ENCODE results near the gene DEUP1.
"Not testable (repeated sequence)": the region's sequence is repeated elsewhere in the genome, so short reads cannot be mapped to it uniquely, and the experiment has no call there.

The DEUP1 gene, protein sequence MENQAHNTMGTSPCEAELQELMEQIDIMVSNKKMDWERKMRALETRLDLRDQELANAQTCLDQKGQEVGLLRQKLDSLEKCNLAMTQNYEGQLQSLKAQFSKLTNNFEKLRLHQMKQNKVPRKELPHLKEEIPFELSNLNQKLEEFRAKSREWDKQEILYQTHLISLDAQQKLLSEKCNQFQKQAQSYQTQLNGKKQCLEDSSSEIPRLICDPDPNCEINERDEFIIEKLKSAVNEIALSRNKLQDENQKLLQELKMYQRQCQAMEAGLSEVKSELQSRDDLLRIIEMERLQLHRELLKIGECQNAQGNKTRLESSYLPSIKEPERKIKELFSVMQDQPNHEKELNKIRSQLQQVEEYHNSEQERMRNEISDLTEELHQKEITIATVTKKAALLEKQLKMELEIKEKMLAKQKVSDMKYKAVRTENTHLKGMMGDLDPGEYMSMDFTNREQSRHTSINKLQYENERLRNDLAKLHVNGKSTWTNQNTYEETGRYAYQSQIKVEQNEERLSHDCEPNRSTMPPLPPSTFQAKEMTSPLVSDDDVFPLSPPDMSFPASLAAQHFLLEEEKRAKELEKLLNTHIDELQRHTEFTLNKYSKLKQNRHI

DNA sequence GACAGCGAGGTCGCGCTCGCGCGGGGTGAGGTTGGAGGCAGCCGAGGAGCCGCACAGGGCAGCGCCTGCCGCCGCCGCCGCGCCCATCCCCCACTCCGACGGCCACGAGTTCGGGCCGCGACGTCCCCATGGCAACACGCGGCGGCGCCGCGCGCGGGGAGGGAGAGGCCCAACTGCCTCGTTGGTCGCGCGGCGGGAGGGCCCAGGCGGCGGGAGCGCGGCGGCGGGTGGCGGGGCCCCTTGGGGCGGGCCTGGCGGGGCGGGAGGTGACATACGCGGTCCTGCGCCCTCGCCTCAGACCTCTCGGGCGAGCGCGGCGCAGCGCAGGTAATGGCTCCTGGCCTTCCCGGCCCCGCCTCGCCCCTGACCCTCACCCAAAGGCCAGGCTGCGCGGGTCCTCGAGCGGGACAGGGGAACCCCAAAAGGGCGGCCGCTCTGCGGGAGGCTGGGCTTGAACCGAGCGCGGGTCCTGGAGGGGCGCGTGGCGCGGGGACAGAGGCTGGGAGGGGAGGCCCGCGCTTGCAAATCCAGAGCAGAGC lies at the start of gene DEUP1:
DEUP1 (plus strand) TSS at position 297 of the 539 bp plus-strand sequence. CDS start 1,518 bp downstream, outside the sequence.
- FAIRE-seq, result no peak

DNA sequence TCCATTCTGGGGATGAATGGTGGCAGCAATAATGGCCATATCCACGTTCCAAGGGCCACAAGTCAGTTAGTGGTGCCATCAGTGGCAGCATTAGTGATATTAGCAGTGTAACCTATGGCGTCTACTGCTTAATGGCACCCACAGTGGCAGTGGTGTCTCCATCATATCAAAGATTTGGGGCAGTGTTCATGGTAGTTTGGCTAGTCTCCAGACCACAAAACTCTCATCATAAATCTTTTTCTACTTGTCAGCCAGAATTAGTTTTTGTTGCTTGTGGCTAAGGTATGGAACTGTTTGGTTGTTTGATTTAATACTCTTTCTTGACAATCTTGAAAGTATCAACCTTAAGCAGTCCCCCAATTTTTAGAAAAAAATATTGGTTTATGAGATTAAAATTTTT lies 45.1 kb upstream of the DEUP1 start:
- FAIRE-seq, result no peak

DNA sequence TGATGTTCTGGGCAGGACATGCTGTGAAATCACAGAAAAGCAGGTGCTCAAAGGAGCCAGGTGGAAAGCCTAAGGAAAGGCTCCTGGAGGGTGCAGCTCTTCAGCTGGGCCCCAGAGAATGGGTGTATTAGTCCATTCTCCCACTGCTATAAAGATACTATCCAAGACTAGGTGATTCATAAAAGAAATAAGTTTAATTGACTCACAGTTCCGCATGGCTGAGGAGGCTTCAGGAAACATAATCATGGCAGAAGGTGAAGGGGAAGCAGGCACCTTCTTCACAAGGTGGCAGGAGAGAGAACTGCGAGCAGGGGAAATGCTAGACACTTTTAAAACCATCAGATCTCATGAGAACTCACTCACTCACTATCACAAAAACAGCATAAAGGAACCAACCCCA lies 43.1 kb upstream of the DEUP1 start:
- FAIRE-seq, result no peak

DNA sequence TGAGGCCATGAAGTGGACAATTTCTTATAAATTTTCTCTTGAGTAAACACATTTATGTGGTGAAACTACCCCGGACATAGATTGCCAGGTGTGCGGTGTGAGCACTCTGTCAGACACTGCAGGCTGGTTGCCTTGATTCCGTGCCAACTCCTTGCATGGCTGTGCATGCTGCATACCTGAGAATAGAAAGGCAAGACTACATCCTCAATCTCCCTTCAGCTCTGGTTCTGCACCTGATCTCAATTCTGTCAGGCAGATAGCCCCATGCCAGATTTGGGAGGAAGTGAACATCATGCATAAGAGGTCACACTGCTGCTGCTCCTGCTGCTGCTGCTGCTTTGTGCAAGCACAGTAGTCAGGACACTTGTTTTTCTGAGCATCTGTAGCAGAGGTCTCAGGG lies 42.5 kb upstream of the DEUP1 start:
- FAIRE-seq, result no peak

DNA sequence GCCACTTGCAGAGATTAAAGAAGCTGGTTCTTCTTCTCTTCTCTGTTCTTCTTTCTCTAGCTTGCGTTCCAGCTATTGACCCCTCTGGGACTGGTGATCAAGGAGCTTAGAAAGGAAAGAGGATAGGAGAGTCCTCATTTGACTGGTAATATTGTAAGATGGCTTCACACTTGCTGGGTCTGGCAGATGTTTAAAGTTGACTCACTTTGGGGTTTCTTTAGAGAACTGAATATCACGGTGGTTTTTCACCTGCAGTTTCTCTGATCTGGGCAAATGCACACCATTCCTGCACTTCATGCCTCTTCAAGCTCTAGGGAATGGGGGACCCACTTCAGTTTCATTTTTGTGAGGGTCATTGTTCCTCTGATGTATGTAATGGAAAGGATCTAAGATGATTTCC lies 41.8 kb upstream of the DEUP1 start:
- no peak for FAIRE-seq

DNA sequence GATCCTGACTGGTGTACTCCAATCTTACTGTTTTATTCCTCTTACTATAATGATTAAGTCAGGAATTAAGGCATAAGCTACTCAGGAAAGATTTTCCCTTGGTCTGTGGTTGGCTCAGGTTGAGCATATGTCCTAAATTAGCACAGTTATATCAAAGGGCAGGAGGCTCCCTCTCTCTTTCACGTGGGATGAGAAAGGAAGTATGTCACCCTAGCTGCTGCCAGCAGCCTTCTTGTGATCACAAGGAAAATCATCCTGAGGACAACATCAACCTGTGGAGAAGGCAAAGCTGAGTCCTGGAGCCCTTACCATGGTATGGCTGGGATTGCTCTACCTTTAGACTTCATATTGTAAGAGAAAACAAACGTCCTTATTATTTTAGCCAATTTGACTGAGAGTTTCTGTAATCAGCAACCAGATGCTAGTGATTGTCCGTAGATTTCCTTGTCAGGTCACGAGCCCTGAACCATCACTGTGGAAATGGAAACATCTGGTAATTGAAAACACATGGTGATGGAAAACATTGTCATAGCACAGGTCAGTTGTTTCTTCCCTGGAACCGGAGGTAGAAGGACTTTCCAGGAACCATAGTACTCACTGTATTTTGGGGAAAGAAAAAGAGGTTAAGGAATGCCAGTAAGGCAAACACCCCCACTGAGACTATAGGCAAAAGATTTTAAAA lies 40.6 kb upstream of the DEUP1 start:
- no peak for FAIRE-seq

DNA sequence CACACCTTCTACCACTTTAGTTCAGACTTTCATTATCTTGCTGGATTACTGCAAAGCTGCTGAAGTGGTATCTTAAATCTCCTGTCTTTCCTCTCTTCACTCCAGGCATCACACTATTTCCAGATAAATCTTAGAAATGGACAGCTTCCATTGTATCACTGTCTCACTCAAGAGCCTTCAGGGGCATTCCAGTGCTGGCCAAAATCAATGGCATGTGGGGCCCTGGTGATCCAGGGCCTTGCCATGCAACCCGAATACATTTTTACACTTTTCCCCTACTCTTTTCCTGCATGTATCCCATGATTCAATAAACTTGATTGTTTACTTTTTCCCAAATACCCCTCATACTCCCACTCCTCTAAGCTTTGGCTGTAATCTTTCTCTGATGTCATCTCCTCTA lies 39.4 kb upstream of the DEUP1 start:
- no peak for FAIRE-seq

DNA sequence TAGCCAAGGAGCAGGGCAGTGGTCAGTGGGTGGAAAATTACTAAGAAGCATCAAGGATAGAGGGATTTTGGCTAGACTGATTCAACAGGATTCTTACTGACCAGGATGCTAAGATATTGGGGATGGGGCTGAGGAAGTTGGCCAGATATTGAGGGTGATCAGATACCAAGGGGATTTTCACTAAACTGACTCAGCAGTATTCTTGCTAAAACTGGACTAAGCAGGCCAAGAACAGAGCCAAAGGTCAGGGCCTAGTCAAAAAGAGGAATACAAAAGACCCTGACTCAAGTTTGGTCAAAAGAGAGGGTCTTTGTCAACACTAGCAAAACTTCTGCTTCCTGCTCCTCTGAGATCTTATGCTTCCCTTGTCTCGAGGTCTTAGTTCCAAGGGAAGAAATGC lies 38.6 kb upstream of the DEUP1 start:
- no peak for FAIRE-seq

DNA sequence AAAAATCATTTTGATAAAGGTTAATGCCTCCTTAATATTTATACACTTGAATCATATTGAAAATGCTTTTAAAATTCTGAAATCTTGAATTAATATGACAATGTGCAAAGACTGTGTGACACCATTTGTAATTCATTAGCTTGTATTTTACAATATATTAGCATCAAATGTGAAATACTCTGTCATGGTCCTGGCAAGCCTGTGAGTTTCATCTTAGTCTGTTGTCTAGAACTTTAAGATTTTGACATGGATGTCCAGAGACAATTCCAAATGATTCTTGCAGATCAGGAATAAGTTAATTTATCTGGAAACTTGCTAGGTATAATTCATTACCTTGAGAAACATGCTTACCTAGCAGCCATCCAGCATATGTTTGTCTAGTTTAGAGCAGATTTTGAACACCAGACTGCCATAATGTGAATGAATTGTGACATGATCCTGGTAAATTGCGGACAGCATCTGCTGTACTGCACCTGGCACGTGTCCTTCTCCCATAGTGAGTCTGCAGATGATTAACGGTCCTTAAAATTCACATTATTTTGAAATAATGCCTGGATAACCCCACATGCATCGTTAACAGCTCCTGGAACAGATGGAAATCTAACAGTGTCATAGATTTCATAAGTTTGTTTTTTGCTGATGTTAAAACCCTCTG lies 34.5 kb upstream of the DEUP1 start:
- no peak for FAIRE-seq

DNA sequence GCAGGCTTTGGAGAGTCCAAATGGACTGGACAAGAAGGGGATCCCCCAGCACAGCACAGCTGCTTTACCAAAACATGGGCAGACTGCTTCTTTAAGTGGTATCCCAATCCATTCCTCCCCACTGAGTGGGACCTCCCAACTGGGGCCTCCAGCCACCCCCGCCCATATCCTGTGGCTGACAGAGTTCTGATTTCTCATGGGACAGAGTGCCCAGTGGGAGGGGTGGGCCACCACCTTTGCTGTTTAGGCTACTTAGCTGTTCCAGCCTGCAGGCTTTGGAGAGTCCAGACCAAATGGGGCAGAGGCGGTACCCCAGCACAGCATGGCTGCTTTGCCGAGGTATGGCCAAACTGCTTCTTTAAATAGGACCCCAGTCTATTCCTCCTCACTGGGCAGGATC lies 26.9 kb upstream of the DEUP1 start:
- no peak for FAIRE-seq

DNA sequence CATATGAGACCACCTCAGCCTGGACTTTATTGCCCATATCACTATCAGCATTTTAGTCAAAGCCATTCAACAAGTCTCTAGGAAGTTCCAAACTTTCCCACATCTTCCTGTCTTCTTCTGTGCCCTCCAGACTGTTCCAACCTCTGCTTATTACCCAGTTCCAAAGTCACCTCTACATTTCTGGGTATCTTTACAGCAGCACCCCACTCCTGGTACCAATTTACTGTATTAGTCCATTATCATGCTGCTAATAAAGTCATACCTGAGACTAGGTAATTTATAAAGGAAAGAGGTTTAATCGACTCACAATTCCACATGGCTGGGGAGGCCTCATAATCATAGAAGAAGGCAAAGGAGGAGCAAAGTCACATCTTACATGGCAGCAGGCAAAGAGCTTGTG lies 16.1 kb upstream of the DEUP1 start:
- not testable (repeated sequence) for FAIRE-seq

DNA sequence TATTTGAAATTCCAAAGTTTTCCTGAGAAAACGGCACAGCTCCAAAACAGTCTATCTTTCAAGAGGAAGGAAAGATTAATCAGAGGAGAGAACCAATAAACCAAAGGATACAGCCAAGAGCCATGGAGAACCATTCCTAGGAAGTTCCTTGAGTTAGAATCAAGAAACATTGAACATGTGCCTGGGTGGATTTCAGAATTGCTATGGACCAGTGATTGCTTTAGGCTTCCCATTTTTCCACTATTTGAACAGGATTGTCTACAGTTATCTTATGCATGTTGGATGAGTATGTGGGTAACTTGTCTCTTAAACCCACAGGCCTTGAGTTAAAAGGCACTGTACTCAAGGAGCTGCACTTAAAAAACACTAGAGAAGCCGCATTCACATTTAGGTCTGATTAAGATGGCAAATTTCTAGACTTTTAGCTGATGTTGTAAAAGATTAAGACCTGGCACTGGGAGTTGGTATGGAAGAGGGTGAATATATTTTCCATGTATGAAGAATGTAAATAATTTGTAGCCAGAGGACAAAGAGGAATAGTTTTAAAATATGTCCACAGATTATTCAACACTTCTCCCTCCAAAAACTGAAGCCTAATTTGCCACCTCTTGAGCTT lies 11.2 kb upstream of the DEUP1 start:
- FAIRE-seq, result no peak

DNA sequence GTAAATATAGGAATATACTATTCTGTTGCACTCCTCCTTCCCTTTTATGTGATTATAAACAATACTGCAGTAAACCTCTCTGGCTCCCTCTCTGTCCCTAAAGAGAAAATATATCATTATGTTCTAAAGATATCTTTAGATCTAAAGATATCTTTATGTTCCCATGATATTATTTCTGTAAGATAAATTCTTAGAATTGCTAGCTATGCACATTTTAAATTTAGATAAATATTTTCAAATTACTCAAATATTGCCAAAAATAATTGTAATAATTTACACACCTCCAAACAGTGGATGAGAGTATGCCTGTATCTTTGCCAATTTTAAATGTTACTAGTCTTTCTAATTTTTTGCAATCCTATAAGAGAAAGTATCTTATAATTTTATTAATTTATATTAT lies 10.3 kb upstream of the DEUP1 start:
- FAIRE-seq, result no peak

DNA sequence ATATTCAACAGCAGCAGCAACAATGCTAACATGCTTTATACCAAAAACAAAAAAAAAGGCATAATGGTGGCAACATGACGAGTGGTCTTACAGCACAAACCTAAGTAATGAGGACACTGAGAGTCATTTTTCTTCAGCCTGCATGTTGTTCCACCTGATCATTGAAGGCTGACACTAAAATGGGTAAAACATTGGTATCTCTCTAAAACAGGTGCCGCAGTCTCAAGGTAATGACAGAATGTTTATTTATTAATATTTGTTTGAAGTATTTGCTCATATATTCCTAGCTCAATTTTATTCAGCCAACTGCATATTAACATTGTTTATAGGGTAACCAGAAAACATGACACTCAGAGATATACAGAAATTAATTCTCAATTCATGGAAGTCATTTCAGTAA lies 8.3 kb upstream of the DEUP1 start:
- FAIRE-seq, result no peak

DNA sequence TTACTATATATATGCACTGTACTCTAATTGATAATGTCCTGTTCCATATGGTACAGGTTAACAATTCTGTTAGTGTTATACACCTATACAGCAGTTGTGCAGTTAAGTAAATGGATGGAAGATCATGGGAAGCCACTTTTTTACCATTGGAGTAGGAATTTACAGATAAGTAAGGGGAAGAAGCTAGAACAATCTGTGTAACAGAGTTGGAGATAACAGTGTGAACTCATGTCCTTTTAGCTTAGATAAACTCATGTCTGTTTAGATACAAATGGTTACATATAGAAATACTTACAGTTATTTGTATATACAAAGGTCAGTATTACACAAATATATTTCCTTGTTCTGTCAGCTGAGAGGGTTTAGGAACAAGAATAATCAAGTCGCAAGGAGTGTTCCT lies 6.8 kb upstream of the DEUP1 start:
- FAIRE-seq, result no peak

DNA sequence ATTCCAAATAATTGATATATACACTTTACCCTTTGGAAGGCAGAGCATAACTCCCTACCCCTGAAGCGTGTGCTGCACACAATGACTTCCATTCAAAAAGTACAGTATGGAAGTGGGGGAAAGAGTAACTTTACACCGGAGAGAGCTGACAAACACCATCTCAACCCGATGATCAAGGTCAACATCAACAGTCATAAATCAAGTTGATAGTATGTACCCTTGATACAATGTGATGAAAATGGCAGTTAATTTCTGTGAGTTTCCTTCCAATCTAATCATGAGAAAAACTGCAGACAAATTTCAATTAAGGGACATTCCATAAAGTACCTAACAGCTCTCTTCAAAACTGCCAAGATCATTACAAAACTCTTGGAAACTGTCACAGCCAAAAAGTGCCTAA lies 6.0 kb upstream of the DEUP1 start:
- FAIRE-seq, result no peak

DNA sequence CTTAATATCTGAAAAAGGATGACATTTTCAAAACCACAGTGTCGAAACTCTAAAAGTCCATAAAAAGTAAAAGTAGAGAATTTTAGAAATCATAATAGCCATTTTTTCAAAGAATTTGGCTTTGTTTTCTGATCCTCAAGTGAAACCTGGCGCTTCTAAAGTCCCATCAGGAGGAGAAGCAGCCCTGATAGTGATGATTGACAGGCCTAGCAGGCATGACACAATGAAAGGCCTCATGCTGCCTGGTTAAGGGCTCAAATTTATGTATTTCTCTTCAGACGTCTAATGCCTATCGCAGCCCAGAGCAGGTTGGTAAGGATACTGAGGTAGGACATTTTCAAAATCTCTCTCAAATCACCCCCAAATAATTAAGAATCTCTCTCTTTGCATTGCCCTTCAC lies 3.9 kb upstream of the DEUP1 start:
- no peak for FAIRE-seq

DNA sequence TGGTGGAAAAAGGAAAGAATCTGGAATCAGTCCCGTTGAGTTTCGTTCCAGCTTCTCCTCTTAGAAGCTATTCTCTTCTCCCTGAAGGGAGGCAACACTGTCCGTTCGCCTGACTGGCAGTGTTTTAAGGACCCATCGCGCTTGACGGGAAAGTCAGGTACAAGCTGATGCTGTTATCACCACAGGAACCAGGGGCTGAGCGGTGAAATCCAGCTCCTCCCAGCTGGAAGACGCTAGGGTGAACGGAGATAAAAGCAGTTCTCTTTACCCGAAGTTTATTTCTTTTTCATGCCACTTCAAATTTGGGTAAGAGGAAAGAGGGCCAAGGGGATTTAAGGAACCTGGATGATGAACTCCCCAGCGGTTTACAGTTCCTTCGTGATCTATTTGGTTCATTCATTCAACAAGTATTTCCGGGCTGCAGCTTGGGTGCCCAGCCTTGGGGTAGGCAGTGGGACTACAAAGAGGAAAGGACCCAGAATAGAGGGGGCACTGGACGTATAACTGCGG lies 551 bp upstream of the DEUP1 start:
- FAIRE-seq, result no peak

DNA sequence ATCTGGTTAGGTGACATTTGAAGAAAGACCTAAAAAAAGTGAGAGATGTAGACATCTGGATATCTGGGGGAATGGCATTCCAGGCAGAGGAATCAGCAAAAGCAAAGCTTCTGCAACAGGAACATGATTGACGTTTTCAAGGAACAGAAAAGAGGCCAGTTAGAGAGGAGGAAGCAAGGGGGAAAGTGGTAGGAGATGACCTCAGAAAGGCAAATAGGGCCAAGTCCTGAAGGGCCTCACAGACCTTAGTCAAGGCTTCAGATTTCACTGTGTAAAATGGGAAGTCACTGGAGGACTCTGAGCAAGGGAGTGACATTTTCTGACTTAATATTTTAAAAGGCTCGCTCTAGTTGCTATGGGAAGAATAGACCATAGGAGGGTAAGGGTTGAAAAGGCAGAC lies 9.7 kb downstream of the DEUP1 start:
- FAIRE-seq, result no peak

DNA sequence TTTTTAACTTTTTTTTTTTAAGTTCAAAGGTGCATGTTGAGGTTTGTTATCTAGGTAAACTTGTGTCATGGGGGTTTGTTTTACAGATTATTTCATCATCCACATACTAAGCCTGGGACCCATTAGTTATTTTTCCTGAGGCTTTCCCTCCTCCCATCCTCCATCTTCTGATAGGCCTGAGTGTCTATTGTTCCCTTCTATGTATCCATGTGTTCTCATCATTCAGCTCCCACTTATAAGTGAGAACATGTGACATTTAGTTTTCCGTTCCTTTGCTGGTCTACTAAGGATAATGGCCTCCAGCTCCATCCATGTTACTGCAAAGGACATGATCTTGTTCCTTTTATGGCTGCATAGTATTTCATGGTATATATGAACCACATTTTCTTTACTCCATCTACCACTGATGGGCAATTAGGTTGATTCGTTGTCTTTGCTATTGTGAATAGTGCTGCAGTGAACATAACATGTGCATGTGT lies 14.4 kb downstream of the DEUP1 start:
- no peak for FAIRE-seq

DNA sequence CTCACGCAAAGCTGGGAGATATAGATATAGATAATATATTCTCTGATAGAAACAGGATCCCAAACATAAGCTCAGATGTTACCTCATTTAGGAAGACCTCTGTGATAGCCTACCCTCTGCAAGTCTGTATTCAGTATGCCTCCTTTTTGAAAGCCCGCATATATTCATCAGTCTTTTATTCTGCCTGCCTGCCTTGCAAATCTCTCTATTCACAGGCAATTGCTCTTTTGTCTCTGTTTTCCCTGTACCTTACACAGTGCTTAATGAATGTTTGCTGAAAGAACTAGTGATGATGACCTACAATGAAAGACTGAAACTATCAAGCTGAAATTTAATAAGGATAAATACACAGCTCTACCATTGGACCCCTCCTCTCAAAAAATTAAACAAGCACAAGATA lies 18.4 kb downstream of the DEUP1 start:
- no peak for FAIRE-seq

DNA sequence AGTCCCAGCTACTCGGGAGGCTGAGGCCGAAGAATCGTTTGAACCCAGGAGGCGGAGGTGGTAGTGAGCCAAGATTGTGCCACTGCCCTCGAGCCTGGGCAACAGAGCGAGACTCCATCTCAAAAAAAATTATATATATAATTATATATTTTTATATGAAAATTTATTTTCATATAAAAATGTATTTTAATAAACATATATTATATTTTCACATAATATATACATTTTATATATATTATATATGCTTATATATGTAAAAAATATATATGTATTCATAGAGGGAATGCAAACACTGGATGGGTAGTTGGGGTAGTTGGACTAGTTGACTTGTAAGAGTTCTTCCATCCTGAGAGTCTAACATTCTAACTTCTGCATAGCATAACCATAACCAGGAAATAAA lies 20.3 kb downstream of the DEUP1 start:
- no peak for FAIRE-seq

DNA sequence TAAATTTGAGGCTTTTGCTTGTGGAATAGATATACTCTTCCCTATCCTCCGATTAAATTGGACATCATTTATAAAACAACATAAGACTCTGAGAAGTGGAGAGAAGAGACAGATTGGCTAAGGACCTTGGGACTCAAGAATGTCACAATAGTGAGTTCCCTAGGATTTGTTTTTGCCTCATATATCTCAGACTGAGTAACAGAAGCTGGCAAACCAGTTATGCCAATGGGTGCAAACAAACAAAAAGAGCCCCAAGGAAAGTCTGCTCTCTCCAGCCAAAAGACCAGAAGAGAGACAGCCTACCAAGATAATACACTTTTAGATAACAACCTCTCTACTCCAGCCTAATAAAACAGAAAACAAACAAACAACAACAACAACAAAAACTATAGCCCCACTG lies 28.9 kb downstream of the DEUP1 start:
- FAIRE-seq, result no peak
